ENCODE results near the gene FOXO3.

The FOXO3 gene

GRCh38 chr6:108689272-108690161, 128.8 kb downstream of the FOXO3 start:
- DNase-seq: no peak

DNA sequence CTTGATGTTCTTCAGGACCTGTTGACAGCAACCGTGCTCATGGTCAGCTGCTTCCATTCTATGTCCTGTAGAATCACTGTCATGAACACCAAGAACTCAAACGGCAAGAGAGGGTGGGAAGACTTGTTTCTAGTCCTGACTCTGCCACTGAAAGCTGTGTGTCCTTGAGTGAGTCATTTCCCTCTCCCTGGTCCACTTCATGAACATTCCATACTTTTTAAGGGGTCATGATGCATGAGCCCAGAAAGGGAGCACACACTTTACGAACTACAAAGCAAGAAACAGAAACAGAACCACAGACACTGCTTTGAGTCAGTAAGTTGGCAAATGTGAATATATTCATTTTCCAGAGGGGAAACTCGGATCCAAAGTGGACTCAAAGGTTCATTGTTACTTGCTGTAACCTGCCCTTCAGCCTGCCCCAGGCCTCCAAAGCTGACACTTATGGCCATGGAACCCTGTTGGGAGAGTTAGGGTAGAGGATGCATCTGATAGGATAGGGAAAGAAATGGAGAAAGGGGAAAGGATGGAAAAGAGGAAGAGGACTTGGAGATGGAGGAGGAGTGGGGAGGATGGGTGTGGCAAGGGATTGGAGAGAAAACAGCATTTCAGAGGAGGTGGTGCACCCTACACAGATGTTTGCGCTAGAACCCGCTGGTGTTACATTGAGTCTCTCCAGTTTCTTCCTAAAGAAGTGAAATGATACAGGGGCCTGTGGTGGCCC, 129.8 kb downstream of the FOXO3 start:
- no peak for DNase-seq

DNA sequence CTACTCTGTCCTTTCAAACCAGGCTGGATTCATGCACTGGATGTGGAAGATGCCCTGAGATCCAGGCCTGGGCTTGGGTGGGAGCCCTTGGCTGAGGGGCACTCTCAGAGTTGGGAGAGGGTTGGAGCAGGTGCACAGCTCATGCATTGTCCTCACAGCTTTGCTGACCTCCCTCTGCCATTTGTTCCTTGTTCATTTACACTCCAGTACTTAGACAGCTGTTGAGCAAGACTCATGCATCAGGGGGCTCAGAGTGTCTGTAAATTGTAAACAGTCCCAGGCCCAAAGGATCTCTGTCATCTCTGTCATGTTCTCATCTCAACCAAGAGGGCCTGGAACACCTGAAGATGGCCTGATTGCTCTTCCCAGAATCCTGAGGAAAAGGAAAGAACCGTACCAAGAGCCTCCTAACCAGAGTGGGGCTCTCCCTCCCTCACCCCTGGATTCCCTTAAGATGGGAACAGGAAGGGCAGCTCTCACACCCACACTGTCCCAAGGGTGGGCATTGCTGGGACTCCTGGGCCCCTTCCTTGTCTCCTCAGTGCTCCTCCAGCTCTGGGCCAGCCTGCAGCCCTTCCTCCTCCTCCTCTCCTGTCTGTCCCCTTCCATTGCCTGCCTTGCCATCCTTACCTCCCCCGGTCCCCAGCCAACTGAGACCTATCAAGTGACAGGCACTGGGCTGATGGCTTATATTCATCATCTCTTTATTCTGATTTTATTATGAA, 132.9 kb downstream of the FOXO3 start:
- no peak for DNase-seq

GRCh38 chr6:108694816-108695215, 134.1 kb downstream of the FOXO3 start:
- DNase-seq: no peak

GRCh38 chr6:108697561-108698161, 136.9 kb downstream of the FOXO3 start:
- no peak for DNase-seq

DNA sequence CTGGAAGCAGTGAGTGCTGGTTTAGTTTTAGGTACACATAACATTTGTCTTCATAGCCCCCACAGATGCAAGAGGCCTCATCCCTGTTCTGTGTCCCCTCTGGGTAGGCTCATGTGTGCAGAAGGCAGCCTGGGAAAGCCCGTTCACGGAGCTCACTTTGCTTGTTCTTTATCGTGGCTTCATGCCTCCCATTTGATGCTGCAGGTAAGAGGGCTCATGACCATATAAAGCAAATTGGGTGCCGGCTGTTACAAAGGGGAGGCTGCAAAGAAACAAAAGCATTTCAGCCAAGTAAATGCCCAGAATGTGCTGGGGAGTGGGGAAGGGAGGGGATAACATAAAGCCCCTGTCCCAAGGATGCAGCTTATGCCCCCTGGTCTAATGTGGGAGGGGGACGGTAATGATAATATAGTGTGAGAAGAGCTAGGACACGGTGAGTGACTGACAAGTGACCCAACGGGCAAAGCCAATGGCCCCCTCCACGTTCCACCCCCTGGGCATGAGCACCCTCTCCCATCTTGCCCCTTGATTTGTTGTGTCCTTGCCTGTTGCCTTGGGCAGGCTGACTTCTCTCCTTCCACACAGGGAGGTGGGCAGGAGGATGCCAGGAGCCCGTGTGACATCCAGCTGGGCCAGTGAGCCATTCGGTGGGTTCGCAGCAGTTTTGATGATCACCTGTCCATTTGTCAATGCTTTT, 138.0 kb downstream of the FOXO3 start:
- no peak for DNase-seq

DNA sequence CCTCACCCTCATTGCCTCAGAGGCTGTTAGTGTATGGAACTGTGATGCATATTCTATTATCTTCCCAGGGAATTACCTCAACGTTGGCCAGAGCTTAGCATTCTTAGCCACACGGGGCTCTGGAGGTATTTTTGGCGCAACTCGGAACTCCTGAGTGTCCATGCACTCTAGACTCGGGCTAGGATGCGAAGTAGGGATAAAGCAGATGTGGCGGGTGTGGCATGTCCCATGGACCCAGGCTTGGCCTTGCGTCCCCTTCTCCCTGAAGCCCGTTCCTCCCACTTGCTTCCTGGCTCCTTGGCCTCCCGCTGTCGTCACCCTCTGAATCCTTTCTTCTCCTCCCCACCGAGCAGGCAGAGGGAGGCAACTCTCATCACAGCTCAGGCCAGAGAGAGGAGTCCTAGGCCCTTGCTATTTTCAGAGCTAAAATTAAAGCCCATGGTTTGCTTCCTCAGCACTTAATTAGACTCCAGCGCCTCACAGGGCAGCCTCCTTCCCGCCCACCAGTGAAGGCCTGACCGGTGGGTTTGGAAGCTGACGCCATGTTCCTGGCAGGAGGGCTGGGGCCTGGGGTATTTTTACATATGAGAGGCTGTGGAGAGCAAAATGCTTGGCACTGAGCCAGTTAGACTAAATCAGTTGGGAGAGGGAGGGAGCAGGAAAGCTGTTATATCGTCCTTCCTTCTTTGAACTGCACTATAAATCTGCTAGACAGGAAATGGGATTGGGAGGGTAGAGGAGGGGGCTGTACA, 138.7 kb downstream of the FOXO3 start:
- peak; percentile 12 for DNase-seq

GRCh38 chr6:108702106-108702851, 141.6 kb downstream of the FOXO3 start:
- no peak for DNase-seq

DNA sequence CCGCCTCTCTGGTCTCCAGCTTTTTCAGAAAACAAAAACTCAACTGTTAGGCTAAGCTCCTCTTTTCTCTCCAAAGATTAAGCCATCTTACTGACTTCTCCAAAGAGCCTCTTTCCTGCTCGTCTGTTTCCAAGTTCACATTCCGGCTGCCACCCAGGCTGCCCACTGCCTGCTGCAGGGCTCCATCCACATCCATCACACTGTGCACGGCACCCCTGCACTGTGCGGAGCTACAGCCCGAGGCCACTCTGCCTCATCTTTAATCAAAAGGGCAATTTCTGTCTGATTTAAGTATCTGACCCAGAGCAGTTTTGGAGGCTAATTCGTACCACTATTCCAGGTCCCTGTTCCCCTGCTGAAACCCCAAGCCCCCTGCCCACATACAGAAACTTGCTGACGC, 145.9 kb downstream of the FOXO3 start:
- no peak for DNase-seq

GRCh38 chr6:108707328-108707976, 146.7 kb downstream of the FOXO3 start:
- DNase-seq: peak; percentile 34

- no peak for DNase-seq
Measured at GRCh38 chr6:108710030-108710429, 149.3 kb downstream of the FOXO3 start.

DNA sequence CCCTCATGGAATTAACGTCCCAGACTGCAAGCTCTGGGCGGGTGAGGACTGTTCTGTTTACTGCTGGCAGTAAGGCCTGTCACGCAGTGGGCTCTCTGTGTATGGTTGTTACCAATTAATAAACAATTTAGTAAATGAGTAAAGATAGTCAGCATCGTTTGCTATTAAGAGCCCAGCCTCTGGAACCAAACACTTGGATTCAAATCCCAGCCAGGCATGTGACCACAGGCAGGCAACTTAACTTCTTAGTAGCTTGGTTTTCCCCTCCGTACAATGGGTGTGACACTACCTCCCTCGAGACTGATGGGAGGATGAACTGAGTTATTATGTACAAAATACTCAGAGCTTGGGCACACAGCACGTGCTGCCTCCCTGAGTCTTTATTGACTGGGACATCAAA, 149.8 kb downstream of the FOXO3 start:
- no peak for DNase-seq

- no peak for DNase-seq
Measured at GRCh38 chr6:108711071-108711470, 150.4 kb downstream of the FOXO3 start.

DNA sequence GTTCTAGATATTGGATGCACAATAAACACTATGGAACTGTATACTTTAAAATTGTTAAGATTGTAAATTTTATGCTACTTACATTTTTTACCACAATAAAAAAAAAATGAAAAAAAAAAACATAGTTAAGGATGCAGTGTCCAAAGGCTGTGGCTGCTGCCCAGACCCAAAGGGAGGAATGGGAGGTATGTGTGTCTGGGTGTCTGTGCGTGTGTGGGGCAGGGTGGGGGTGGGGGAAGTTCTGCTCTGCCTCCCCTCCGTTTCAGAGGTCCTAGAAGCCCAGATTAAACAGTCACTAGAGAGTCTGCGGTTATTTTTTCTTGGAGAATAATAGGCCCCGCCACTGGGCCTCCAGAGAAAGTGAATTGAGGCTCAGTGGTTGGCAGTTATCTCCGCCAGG, 151.1 kb downstream of the FOXO3 start:
- no peak for DNase-seq

DNA sequence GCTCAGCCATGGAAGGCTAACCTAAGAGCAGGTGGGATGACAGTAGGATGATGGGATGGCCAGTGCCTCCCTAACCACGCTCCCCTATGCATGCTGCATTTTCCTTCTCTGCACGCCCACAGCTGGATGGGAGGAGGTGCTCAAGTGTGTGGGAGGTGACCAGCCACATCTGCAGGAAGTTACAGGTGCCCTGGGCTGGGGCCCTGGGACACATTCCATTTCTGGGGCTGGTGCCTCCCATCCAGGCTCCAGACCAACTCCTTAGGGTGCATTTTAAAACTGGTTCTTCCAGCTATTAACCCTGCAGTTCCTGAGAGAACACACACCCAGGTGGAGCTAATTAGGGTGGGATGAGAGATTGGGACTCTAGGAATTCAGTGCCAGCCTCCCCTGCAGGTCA, 152.2 kb downstream of the FOXO3 start:
- DNase-seq: no peak

DNA sequence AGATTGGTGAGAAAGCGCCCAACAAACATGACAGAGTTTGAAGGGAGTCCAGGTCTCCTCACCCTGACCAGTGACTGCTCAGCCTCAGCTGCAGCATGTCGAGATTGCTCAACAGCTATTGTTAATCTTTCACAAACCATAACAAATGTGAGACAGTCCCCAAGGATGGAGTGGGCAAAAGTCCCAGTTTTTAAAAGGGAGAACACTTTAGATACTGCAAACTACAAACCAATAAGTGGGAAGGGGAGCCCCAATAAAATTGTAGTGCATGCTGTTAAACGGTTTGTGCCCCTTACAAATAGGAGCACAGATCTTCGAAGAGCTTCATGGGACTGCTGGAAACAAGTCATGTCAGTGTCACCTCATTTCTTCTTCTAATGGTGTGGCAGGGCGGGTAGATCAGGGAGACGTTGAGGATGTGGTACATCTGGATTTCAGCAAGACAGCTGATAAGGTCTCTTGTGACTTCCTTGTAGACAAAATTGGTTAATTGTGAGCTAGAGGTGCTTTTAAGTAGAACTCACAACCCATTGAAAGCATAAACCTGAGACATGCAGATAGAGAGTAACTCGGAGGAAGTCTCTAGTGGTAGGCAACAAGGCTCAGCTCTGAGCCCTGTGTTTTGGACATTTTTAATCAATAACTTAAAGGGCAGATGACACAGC, 153.5 kb downstream of the FOXO3 start:
- no peak for DNase-seq

DNA sequence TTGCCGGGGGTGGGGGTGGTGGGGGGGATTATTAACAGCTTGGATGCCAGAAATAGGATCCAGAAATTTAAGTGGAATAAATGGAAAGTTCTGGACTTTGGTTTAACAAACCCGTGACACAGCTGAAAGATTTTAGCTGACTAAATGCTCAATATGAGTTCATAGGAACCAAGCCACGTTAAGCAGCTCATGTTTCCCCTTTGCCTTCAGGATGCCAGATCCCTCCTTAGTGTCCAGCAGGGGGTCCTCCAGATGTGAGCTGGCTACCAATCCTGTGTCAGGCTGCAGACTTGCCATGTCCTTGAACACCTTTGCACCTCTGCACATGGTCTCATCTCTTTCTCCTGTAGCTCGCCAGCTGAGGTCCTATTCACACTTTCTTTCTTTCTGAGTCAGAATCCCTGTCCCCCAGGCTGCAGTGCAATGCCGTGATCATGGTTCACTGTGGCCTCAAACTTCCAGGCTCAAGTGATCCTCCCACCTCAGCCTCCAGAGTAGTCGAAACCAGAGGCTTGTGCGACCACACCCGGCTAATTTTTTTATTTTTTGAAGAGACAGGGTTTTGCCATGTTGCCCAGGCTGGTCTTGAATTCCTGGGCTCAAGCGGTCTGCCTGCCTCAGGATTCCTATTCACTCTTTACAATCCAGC, 154.2 kb downstream of the FOXO3 start:
- no peak for DNase-seq

DNA sequence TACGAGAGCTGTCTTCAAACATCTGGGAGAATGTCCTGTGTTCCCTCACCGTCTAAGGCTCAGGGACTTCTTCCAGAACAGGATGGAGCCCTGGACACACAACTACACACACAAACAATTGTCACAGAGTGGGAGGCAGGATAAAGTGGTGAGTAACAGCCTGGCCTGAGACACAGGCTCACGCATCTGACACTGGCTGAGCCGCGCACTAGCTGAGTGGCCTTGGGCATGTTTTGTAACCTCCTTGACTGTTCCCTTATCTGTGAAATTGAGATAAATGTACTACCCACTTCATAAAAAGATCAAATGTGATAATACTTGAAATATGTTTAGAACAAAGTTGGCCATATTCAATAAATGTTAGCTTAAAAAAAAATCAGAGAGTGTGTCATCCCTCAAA, 155.1 kb downstream of the FOXO3 start:
- no peak for DNase-seq

All from DMS79 treated with DMSO at 0.1 percent for 48 hours (cell line).